Panc1 (cell line): ENCODE data around the gene PHLDB2.

ENCODE experiments used
- TF ChIP-seq, protein P1 (sequence below): fragments of 450-650 bp; IDR thresholded peaks from 2 replicates; pipeline ENCODE4 v1.5.1; 2017; ENCODE audit warnings: mild to moderate bottlenecking
- TF ChIP-seq, protein P2 (sequence below), 2 experiments: IDR thresholded peaks; 2 replicates each; pipeline ENCODE4 v1.6.1; 2011 to 2012; ENCODE audit warnings: low read depth in 2 of 2, control low read depth in 1 of 2, low read length in 1 of 2, mild to moderate bottlenecking in 1 of 2, moderate library complexity in 1 of 2; ENCODE audit not compliant: insufficient read depth in 1 of 2

GRCh38 chr3:111827871-111828270, 31.2 kb upstream of the PHLDB2 start:
- TF ChIP-seq, protein P1, sequence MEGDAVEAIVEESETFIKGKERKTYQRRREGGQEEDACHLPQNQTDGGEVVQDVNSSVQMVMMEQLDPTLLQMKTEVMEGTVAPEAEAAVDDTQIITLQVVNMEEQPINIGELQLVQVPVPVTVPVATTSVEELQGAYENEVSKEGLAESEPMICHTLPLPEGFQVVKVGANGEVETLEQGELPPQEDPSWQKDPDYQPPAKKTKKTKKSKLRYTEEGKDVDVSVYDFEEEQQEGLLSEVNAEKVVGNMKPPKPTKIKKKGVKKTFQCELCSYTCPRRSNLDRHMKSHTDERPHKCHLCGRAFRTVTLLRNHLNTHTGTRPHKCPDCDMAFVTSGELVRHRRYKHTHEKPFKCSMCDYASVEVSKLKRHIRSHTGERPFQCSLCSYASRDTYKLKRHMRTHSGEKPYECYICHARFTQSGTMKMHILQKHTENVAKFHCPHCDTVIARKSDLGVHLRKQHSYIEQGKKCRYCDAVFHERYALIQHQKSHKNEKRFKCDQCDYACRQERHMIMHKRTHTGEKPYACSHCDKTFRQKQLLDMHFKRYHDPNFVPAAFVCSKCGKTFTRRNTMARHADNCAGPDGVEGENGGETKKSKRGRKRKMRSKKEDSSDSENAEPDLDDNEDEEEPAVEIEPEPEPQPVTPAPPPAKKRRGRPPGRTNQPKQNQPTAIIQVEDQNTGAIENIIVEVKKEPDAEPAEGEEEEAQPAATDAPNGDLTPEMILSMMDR = no peak
- TF ChIP-seq, protein P2, sequence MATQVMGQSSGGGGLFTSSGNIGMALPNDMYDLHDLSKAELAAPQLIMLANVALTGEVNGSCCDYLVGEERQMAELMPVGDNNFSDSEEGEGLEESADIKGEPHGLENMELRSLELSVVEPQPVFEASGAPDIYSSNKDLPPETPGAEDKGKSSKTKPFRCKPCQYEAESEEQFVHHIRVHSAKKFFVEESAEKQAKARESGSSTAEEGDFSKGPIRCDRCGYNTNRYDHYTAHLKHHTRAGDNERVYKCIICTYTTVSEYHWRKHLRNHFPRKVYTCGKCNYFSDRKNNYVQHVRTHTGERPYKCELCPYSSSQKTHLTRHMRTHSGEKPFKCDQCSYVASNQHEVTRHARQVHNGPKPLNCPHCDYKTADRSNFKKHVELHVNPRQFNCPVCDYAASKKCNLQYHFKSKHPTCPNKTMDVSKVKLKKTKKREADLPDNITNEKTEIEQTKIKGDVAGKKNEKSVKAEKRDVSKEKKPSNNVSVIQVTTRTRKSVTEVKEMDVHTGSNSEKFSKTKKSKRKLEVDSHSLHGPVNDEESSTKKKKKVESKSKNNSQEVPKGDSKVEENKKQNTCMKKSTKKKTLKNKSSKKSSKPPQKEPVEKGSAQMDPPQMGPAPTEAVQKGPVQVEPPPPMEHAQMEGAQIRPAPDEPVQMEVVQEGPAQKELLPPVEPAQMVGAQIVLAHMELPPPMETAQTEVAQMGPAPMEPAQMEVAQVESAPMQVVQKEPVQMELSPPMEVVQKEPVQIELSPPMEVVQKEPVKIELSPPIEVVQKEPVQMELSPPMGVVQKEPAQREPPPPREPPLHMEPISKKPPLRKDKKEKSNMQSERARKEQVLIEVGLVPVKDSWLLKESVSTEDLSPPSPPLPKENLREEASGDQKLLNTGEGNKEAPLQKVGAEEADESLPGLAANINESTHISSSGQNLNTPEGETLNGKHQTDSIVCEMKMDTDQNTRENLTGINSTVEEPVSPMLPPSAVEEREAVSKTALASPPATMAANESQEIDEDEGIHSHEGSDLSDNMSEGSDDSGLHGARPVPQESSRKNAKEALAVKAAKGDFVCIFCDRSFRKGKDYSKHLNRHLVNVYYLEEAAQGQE (IDR thresholded peaks at IDR 0.05; ENCODE audit: insufficient read depth in 1 of 2, low read depth in 2 of 2, low read length in 1 of 2) = no peak
